ENCODE measurements around the gene FAM163B.

DNA sequence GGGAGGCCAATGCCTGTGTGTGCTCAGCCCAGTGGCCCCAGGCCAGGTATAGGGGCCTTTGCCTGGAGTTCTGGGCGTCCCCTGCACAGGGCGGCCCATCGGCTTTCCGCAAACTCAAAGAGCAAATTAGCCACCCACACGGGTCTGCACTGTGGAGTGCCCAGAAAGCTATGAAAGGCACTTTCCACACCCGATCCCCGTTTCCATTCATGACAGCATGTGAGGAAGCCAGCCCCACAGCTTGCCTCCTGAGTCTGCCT lies 32.1 kb upstream of the FAM163B start:
- TF ChIP-seq, protein P1, sequence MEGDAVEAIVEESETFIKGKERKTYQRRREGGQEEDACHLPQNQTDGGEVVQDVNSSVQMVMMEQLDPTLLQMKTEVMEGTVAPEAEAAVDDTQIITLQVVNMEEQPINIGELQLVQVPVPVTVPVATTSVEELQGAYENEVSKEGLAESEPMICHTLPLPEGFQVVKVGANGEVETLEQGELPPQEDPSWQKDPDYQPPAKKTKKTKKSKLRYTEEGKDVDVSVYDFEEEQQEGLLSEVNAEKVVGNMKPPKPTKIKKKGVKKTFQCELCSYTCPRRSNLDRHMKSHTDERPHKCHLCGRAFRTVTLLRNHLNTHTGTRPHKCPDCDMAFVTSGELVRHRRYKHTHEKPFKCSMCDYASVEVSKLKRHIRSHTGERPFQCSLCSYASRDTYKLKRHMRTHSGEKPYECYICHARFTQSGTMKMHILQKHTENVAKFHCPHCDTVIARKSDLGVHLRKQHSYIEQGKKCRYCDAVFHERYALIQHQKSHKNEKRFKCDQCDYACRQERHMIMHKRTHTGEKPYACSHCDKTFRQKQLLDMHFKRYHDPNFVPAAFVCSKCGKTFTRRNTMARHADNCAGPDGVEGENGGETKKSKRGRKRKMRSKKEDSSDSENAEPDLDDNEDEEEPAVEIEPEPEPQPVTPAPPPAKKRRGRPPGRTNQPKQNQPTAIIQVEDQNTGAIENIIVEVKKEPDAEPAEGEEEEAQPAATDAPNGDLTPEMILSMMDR (IDR thresholded peaks at IDR 0.05), result no peak
- no peak for TF ChIP-seq POLR2A (IDR thresholded peaks at IDR 0.05)
